Smooth muscle cell of the brain vasculature (primary cell): ENCODE measurements around the gene GALR2.

Experiments used
- DNase-seq: peaks from one replicate; pipeline ENCODE4 v3.0.0-alpha.2; 2012; ENCODE audit warnings: low read depth, low spot score

The GALR2 gene

DNA sequence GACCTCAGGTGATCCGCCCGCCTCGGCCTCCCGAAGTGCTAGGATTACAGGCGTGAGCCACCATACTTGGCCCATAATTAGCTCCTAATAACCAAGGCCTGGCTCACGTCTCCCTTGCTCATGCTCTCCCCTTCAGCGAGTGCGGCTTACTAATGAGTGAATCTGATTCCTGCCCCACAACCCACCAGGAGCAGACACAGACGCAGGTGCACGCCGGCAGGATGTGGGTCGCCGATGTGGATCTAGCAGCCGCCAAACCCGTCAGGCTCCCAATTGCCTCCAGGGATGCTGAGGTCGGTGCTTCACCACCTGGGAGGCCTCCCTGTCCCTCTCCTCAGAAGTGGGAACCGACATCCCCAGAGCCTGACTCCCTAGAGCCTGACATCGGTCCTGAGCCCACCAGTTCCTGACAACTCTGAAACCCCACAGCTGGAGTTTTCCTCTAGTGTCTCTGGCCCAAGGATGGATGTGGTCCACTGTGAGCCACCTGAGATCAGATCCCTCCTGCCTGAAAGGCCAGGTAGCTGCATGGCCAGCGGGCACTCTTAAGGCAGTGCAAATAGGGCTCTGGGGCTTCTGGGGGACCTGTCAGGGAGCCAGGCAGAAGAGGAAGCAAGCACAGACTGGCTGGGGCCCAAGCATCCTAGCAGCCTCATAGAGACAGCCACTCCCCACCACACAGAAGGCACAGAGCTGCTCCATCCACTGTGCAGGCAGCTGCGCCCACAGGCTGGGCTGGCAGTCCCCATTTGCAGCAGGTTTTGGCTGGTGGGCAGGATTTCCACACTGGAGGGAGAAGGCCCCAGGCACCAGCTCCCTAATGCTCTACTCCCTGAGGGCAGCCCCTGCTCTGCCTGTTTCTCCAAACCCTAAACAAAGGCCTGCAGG is 18.2 kb downstream of the GALR2 start:
- no peak for DNase-seq

DNA sequence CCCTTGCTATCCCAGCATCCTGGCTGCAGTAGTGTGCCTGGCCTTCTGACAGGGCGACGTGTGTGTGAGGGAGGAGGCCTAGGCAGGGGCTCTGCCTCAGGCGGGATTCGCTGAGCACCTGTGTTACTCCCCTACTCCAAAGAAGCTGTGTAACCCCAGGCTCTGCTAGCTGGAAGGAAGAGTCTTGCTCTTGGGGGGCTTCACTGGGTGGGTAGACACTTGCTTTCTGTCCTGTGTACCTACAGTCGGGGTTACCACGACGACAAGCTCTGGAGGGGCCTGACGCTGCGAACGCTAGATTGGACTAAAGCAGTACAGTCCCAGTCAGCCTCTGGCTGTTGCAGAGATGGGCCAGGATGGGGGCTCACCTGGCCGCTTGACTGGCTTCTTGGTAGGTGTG is 19.5 kb downstream of the GALR2 start:
- no peak for DNase-seq

DNA sequence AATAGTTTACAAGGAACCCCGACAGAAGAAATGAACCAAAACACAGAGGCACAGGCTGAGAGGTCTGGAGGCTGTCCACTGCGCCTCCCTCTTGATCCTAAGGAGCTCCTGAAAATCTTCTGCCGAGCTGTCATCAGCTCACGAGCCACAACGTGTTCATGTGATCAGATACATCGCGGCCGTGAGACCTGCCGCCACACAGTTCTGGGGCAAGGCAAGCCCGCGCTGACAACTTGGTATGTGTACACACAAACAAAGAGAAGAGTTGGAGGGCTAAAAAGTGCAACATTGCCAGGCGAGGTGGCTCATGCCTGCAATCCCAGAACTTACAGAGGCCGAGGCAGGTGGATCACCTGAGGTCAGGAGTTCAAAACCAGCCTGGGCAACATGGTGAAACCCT is 21.4 kb downstream of the GALR2 start:
- no peak for DNase-seq

DNA sequence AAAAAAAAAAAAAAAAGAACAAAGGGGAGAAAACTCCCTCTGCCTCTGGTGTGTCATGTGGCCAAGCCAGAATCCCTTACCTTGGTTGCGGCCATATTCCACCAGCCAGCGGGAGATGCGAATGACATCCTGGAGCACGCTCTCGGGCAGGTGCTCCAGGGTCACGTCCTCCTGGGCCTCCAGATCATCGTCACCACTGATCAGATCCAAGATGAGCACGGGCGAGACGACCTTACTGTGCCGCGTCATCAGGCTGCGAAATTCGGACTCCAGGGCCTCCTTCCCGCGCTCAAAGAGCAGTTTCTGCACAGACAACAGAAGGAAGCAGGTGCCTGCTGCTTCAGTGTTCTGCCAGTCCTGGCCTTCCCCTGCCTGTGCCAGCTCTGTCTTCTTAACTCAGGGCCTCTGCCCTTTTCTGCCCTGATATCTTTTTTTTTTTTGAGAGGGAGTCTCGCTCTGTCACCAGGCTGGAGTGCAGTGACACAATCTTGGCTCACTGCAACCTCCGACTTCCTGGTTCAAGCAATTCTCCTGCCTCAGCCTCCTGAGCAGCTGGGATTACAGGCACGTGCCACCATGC is 23.2 kb downstream of the GALR2 start:
- DNase-seq, result no peak

DNA sequence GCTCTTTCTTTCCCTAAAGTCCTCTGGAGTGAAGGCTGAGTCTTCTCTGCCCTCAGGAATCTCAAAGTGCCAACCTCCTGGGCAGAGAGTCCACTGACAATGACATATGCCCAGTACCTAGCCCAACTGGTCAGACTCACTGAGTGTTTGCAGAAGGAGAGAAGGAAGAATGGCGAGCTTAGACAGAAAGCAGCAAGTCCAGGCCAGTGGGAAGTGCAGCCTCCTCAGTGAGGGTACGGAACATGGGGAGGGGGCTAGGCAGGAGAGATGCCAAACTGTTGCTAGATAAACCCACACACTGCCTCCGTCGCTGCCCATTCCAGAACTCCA is 28.3 kb downstream of the GALR2 start:
- DNase-seq, result no peak

DNA sequence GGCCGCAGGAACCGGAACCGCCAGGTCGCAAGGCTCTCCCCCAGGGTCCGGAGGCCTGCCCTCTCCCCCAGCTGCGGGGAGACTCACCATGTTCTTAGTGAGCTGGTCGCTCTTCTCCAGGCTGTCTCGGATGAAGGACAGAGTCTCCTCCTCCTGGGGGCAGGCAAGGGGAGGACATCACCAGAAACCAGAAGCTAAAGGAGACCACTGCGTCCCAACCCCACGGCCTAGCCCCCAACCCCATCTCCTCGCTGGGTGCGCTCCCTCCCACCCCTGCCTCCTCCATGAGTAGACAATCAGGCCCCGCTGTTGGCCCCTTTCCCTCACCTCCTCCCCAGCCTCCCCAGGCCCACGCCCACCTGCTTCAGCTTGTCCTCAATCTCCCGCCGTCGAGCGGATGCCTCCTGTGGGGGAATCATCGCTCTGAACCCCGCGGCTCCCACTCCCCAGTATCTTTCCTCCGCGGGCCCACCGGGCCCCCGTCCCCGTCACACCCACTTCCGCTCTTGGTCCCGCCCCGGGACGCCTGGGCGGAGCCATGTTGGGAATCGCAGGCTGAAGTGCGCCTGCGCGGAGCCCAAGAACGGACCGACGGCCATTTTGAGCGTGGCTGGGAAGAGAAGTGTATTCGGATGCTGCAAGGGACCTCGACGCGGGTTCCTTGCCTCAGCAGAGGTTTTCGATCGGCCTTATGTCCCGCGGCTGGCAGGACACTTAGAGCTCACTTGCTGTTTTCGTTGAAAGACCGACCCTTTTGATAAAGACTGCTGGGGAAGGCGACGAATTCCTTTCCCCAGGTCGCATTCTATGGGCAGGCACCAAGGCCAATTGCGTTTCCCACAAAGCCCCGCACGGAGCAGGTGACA is 28.9 kb downstream of the GALR2 start, which contains the start of gene EXOC7:
Gene EXOC7, minus strand, starts transcription at position 514 of the 866 bp plus-strand sequence. Its CDS starts 95 bp downstream, at position 419.
- DNase-seq, result peak; percentile 90

DNA sequence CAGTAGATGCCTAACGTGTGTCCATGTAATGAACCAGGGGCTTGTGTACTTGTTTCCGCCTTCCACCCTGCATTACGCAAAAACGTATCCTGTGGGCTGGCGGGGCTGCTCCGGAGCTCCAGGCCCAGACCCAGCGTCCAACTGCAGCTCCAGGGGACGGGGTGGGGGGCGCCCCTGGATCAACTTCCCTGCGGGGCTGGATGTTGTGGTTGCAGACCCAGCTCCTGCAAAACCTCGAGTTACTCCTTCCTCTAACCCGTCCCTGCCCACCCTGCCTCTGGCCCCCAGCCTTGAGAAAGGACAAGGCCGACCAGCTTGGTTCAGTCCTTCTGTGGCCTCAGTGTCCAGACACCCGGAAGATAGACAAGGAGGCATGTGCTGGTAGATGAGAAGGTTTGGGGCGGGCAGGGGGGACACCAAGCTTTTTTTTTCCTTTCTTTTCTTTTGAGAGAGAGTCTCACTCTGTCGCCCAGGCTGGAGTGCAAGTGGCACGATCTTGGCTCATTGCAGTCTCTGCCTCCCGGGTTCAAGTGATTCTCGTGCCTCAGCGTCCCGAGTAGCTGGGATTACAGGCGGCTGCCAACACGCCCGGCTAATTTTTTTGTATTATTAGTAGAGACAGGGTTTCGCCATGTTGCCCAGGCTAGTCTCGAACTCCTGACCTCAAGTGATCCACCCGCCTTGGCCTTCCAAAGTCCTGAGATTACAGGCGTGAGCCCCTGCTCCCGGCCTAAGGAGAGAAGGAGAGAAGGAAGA is 29.7 kb downstream of the GALR2 start:
- no peak for DNase-seq

DNA sequence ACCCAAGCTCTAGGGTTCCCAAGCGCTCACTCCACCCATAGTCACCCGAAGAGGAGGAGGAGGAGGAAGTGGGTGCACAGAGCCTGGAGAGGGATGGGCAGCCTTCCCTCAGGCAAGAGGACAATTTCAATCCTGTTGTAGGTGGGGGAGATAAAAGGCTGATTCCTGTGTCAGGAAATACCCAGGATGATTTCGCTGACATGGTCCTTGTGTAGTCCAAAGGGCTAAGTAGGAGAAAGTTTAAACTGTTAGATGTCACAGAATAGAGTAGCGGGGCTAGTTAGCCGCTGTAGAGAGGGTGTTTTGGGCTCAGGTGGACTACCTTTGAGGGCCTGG is 30.3 kb downstream of the GALR2 start:
- no peak for DNase-seq

DNA sequence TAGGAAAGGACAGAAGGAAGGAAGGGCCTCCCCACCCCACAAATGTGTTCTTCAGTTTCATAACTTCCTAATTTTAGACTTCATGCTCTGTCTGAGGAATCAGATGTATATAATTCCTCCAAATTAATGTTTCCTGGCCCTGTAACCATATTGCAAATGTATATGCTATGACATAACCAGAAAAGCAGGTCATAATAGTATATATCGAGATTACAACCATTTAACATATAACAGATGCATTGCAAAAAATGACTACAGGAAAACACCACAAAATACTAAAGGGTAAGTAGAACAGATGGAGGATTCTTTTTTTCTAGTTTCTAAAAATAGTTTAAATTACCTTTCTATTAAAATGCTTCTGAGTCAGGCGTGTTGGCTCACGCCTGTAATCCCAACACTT is 32.1 kb downstream of the GALR2 start:
- DNase-seq, result no peak

DNA sequence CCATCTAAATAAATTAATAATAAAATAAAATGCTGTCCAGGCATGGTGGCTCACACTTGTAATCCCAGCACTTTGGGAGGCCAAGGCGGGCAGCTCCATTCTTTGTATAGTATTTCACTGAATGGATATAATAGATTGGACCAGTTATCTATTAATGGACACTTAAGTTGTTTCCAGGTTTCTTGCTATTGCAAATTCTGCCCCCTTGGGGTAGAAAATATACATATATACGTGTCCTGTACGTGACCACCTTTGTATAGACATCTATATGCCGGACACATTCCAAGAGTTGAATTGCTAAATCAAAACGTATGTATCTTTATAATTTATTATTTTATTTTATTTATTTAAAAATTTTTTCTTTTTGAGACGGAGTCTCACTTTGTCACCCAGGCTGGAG is 32.9 kb downstream of the GALR2 start:
- DNase-seq, result no peak

DNA sequence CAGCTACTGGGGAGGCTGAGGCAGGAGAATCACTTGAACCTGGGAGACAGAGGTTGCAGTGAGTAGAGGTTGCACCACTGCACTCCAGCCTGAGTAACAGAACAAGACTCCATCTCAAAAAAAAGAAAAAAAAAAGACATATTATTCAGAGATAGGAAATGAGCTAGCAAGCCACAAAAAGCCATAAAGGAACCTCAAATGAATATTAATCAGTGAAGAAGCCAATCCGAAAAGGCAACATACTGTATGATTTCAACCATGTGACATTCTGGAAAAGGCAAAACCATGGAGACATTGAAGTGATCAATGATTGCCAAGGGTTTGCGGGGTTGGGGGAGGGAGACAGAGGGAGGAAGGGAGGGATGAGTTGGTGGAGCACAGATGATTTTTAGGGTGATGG is 37.4 kb downstream of the GALR2 start:
- no peak for DNase-seq

DNA sequence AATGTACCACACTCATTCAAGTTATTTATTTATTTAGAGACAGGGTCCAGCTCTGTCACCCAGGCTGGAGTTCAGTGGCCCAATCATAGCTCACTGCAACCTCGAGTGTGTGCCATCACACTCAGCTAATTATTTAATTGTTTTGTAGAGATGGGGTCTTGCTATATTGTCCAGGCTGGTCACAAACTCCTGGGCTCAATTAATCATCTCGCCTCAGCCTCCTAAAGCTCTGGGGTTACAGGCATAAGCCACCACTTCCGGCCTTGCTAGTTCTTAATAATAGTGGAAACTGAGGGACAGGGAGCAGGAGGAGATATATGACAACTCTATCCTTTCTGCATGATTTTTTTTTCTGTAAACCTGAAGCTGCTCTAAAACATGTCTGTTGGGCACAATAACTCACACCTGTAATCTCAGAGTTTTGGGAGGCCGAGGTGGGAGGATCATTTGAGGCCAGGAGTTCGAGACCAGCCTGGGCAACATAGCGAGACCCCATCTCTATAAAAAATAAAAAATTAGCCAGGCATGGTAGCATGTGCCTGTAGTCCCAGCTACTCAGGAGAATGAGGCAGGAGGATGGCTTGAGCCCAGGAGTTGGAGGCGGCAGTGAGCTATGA is 40.7 kb downstream of the GALR2 start:
- DNase-seq, result no peak

DNA sequence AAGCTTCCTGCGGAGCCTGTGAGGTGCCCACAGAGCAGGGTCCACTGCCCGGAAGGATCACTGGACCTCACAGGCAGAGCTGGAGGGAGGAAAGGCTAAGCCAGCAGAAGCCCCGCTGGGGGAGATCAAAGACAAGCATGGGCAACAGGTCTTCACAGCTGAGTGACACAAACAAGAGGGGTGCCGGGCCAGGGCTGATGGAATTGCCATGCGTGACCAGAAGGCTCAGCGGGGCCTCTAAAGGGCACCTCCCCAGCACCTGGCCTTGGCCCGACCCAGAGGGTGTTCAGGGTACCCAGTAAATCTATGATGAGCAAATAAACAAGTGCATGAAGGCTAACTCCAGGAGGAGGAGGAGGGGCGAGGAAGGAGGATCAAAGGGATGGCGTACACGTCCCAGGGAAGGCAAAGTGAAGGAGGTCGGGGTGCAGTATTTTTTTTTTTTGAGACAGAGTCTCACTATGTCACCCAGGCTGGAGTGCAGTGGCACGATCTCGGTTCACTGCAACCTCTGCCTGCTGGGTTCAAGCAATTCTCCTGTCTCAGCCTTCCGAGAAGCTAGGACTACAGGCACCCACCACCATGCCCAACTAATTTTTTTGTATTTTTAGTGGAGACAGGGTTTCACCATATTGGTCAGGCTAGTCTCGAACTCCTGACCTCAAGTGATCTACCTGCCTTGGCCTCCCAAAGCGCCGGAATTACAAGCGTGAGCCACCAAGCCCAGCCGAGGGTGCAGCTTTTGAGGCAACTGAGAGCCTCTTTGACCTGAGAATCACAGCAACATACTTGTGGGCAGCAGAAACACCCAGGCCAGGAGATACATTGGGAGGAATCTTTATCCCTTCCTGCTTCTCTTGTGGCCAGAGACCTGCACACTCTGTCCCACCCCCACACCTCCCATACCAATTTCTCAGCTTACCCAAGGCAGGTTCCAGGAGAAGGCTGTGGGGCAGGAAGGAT is 45.1 kb downstream of the GALR2 start:
- DNase-seq, result no peak

DNA sequence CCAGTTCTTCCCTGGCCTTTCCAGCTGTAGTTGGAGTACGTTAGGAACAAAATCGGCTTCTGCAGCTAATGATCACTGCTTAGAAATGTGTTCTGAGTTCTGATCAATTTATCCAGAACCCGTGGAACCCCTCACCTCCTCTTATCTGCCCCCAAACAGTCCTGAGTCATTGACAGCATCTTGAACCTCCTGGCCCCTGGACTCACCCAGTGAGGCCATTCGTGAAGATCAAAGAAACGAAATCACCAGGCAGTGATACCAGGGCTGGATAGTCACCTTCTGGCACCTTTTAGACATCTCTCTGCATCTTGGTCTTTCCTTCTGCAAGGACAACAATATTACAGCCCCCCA is 46.1 kb downstream of the GALR2 start:
- DNase-seq, result no peak

DNA sequence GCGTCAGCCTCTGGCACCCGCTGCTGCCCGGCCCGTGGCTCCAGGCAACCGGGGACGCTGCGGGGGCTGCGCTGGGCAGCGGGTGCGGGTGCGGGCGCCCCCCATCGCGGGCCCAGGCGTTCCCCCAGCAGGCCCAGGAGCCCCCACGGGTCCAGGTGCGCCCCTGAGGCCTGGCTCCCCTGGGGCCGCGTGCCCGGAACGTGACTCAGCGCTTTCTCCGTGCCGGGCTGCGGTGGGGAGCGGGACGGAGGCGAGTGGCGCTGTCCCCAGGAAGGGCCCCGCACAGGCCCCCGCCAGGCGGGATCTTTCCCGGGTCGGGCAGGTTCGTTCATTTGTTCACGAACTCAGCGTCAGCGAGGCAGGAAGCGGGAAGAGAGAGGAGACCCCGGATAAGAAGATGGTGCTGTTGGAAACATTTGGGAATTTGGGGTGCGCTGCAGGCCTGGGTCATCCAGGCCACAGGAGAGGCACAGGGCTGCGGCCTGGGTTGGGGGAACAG is 47.4 kb downstream of the GALR2 start:
- DNase-seq, result no peak

DNA sequence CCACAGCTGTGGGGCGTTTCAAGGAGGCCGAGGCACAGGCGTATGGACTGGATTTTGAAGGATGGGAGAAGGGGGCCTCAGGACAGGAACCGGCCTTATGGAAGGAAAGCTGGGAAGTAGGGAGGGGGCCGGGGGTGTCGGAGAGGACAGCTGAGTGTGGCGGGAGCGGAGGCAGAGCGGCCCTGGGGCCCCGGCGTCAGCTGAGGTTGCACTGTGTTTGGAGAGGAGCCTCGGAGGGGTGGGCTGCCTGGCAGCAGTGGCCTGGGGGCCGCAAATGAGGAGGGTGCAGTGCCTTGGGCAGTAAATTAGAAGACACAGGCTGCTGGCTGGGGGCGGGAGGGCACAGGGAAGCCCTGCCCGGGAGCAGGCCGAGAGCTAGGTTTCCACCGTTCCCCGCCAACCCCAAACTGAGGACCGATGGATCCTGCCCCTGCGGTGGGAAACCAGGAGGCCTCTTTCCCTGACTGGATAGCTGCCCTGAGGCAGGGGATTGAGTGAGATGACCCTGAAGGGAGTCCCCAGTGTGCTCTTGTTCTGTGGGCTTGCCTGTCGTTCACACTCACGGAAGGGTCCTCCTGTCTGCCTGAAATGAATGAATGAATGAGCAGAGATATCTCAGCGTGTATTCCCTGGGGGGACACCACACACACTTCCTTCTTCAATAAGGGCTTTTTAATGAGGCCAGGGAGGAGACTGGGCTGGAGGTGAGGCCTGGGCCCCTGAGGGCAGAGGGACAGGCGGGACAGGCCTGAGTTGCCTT is 48.0 kb downstream of the GALR2 start:
- no peak for DNase-seq

DNA sequence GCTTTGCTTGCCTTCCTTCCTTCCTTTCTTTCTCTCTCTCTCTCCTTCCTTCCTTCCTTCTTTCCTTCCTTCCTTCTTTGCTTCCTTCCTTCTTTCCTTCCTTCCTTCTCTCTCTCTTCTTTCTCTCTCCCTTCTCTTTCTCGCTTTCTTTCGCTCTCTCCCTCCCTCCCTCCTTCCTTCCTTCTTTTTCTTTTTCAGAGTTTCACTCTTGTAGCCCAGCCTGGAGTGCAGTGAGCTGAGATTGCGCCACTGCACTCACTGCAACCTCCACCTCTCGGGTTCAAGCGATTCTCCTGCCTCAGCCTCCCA is 48.6 kb downstream of the GALR2 start:
- DNase-seq, result no peak

DNA sequence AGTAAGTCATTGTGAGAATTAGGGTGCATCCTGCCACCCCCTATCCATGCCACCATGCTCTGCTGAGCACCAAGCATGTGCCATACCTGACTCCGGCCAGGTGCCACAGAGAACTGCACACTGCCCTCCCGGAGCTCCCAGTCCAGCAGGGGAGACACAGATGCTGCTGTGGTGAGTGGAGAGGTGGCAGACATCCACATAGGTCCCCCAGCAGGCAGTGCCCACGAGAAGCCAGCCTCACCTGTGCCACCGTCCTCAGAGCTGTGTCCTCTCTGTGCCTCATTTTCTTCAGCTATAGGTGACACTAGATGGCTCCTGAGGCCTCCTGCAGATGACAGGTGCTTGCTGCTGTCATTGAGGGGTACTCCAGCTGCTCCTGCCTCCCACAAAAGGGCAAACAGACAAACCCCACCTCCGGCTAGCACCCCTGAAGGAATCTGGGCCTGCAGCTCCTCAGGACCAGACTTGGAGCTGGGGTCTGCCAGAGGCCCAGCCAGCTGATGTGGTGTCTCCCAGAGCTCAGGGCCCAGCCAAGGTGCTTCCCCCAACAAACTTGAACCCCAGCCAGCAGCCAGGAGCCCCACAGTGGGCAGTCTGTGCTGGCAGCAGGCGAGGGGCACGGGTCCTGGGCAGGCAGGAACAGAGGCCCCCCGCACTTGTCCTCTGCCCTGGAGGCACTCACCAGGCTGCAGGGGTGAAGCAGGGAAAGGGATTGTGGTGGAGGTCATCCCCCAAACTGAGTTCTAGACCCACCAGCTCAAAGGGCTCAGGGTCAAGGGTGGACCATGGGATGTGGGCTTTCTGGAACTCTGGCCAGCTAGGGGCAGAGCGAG is 49.4 kb downstream of the GALR2 start:
- no peak for DNase-seq
